HK-2 (cell line): ENCODE results near the gene SPEG.
"Not testable (repeated sequence)": the region's sequence is repeated elsewhere in the genome, so short reads cannot be mapped to it uniquely, and the experiment has no call there.

Experiments used
- DNase-seq: peaks from one replicate; pipeline ENCODE4 v3.0.0-alpha.2; 2018; ENCODE audit not compliant: unreplicated experiment

The SPEG gene

GRCh38 chr2:219404954-219405353 lies 29.7 kb upstream of the SPEG start:
- no peak for DNase-seq

- no peak for DNase-seq
Measured at GRCh38 chr2:219405451-219405850, 29.2 kb upstream of the SPEG start.

- no peak for DNase-seq
Measured at GRCh38 chr2:219405958-219406860, 28.4 kb upstream of the SPEG start.

GRCh38 chr2:219406861-219407230 lies 27.8 kb upstream of the SPEG start:
- DNase-seq: peak; percentile 76

- not testable (repeated sequence) for DNase-seq
Measured at GRCh38 chr2:219407343-219407742, 27.3 kb upstream of the SPEG start.

- no peak for DNase-seq
Measured at GRCh38 chr2:219408204-219408603, 26.4 kb upstream of the SPEG start.

- no peak for DNase-seq
Measured at GRCh38 chr2:219408631-219409030, 26.0 kb upstream of the SPEG start.

- DNase-seq: no peak
Measured at GRCh38 chr2:219409619-219410018, 25.0 kb upstream of the SPEG start.

- DNase-seq: no peak
Measured at GRCh38 chr2:219410390-219410789, 24.3 kb upstream of the SPEG start.

GRCh38 chr2:219414857-219415256 lies 19.8 kb upstream of the SPEG start:
- no peak for DNase-seq

- no peak for DNase-seq
Measured at GRCh38 chr2:219415580-219416234, 18.9 kb upstream of the SPEG start.

GRCh38 chr2:219416235-219416602 lies 18.4 kb upstream of the SPEG start:
- no peak for DNase-seq

- no peak for DNase-seq
Measured at GRCh38 chr2:219416938-219417337, 17.7 kb upstream of the SPEG start.

- no peak for DNase-seq
Measured at GRCh38 chr2:219417374-219417773, 17.3 kb upstream of the SPEG start.

GRCh38 chr2:219418155-219419011 lies 16.3 kb upstream of the SPEG start, which contains the start of gene DES:
TSS of gene DES (plus strand) at chr2:219418377. CDS start at chr2:219418463, 86 bp downstream.
- DNase-seq: no peak

GRCh38 chr2:219419012-219419324 lies 15.7 kb upstream of the SPEG start:
- DNase-seq: no peak

GRCh38 chr2:219419331-219420197 lies 15.1 kb upstream of the SPEG start:
- DNase-seq: no peak

GRCh38 chr2:219420687-219421086 lies 14.0 kb upstream of the SPEG start:
- DNase-seq: no peak

- DNase-seq: no peak
Measured at GRCh38 chr2:219421323-219421722, 13.3 kb upstream of the SPEG start.

GRCh38 chr2:219422952-219423534 lies 11.6 kb upstream of the SPEG start:
- no peak for DNase-seq
